ENCODE measurements around the gene DDX24.

The DDX24 gene

DNA sequence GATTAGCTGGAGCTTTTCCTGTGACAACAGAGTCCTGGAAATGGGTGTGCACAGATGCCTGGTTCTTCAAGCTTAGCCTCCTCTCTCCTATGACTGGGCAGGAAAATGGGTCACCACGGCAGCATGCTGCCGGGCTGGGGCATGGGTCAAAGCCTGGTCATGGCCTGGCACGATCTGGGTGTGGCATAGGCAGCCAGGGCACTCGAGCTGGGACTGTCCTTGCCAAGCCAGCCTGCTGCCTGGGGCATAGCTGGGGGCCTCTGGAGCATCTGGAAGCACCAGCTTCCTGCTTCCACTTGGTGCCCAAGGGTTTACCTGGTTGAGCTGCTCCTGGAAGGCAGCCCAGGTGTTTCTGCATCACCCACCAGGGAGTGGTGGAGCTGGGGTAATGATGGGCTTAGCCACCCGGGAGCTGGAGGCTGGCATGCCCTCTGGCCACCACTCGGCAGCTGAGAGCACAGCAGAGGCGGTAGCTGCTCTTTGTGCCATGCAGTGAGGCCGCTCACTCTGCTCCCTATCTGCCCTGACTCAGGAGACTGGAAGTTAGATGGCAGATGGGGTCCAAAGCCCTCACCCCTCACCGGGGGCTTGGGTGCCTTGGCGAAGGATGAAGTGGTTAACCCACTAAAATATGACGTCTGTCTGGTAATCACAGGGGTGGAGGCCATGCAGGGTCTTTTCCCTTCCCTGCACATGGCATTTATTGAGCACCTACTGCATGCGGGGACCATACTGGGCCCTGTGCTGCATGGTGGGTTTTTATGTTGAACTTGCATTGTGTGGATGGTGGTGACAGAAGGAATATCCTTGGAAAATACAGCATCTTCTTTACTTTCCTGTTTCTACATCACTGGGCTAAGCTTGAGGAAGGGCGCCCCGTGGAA is 53.2 kb downstream of the DDX24 start:
- DNase-seq, result no peak

GRCh38 chr14:94026889-94027469 is 54.0 kb downstream of the DDX24 start:
- no peak for DNase-seq

- peak; percentile 97 for DNase-seq
Measured at GRCh38 chr14:94026173-94026888, 54.7 kb downstream of the DDX24 start, which contains the start of gene OTUB2. Gene OTUB2, plus strand, starts transcription at chr14:94026340. Its CDS starts 198 bp downstream, at chr14:94026538.

DNA sequence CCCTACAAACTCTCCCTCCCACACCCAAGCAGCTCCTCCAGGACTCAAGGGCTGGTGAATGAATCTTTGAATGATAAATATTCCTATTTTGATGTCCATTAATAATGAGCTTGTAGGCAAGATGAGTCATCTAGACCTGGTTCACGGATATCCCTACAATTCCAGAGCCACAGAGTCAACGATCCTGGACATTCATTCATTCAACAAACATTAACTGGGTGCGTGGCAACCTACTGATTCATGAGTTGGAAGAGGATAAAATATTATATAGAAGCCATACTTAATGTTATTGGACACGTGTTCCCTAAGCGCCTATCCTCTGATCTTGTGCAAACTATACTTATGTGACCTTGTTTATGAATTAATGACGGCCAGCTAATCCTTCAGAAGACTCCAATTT is 55.3 kb downstream of the DDX24 start:
- no peak for DNase-seq

GRCh38 chr14:94024549-94024948 is 56.5 kb downstream of the DDX24 start:
- no peak for DNase-seq

- no peak for DNase-seq
Measured at GRCh38 chr14:94022532-94023411, 58.2 kb downstream of the DDX24 start.

GRCh38 chr14:94021416-94022157 is 59.4 kb downstream of the DDX24 start:
- peak; percentile 6 for DNase-seq

DNA sequence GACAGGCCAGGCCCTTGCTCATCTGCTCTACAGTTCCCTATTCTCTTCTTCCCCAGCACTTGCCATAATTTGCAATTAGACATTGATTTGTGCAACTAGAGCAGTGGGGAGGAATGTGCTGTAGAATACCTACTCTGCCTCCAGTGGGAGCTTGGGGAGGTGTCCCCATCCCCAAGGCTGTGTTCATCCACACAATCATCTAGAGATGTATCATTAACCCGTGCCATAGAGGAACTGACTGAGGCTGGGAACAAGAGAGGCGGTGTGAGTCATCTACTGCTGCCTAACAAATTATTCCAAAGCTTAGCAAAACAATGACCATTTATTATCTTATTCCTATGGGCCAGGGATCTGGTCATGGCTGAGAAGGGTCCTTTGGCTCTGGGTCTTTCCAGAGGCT is 60.0 kb downstream of the DDX24 start:
- peak; percentile 6 for DNase-seq

- no peak for DNase-seq
Measured at GRCh38 chr14:94020267-94020666, 60.7 kb downstream of the DDX24 start.

GRCh38 chr14:94019329-94019728 is 61.7 kb downstream of the DDX24 start:
- no peak for DNase-seq

DNA sequence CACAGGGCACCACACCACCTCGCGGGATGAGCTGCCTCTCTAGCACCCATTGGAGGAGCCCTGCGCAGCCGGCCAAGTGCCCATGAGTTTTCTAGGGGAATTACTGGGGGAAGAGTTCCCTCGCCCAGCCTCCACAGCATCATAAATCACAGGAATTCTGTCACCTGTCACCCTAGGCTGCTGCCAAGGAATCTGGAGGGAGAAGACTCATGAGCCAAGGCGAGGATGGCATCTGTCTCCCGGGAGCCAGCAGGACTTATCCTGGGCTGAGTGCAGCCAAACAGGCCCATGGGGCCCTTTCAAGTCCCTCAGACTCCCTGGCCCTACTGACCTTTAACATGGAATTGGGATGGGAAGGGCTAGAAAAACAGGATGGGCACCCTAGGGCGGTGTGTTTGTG is 62.7 kb downstream of the DDX24 start:
- no peak for DNase-seq

DNA sequence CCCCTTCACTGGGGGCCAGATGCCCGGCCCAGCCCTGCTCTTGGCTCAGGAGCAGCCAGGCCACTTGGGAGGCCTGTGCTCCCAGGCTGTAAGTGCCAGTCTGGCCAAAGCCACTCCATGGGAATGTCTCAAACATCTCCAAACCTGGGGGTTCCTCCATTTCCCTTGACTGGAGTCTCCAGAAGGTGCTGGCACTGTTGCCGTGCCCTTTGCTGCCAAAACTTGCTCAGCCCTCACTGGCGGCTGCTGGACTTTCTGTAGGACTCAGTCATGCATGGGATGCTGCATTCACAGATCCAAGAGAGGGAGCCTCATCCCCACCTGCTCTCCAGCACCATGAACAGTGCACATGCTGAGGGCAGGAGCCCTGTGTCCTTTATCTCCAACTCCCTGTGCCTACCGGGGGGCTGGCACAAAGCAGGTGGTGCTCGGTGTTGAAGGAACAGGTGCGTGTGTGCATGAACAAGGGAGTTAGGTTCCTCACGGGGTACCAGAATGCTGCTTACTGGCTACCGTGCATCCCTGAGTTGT is 64.5 kb downstream of the DDX24 start:
- DNase-seq, result no peak

GRCh38 chr14:94015223-94015622 is 65.8 kb downstream of the DDX24 start:
- DNase-seq, result no peak

DNA sequence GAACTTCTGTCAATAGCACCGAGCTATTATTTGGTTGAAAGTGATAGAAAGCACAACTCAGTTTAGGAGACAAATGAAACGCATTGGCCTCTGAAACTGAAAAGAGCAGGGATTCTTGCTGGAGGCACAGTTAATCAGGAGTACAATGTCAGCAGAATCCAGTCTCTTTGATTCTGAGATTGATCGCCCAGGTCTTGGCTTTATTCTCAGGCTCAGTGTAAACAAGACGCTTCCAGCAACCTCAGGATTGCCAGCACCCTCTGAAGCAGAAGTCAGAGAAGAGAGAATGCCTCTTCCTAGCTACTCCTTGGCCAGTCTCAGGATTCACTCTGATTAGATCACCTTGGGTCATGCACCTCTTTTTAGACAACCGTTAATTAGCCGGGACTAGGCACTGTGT is 66.6 kb downstream of the DDX24 start:
- DNase-seq, result no peak

DNA sequence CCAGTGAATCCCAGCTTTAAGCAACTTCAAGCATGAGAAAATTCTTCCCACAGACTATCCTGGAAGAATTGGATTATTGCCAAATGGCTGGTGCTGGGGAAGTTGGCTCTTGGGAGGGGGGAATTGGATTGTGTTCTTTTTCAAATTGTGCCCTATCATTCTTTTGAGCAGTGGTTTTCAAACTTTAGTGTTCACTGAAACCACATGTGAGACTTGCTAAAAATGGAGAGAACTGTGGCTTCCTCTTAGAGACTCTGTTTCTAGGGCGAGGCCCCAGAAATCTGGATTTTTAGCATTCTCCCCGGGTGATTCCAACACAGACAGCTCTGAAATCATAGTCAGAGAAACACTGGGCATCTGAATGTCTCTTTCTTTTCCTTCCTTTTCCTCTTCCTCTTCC is 69.2 kb downstream of the DDX24 start:
- DNase-seq, result no peak

GRCh38 chr14:94010625-94011024 is 70.4 kb downstream of the DDX24 start:
- DNase-seq, result no peak

DNA sequence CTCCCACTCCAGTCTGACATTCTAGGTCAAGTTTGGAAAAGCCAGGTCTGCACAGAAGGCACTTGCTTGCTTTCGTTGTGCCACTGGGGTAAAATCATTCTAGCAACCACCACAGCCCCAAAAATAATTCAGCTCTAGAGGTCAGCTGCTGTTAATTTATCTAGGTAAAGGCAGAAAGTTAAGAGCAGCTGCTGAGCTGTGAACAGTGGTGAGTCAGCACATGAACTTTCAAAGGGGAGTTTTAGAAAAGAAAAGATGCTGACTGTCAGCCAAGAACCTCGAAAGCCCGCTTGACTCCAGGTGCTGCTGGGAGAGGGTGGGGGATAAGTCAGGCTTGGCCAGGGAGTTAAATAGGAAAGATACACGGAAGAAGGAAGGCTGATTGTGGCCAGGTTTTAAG is 71.2 kb downstream of the DDX24 start:
- no peak for DNase-seq

DNA sequence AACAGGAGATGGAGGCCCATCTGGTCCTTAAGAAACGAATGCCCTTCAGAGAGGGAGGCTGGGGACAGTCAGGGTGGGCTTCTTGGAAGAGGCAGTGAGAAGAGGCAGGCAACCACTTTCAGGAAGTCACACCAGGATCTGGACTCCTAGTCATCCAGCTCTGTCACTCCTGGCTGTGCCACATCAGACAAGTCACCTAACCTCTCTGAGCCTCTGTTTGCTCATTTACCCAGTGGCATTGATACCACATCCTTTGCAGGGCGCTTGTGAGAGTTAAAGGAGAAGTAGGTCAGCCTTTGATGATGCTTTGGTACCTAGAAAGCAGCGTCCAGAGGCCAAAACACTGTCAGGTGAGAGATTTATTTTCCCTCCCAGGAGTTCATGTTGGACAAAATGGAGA is 72.8 kb downstream of the DDX24 start:
- no peak for DNase-seq

- peak; percentile 5 for DNase-seq
Measured at GRCh38 chr14:94005324-94006073, 75.5 kb downstream of the DDX24 start.

- DNase-seq, result no peak
Measured at GRCh38 chr14:94004015-94004414, 77.0 kb downstream of the DDX24 start.

- no peak for DNase-seq
Measured at GRCh38 chr14:94003397-94003796, 77.6 kb downstream of the DDX24 start.
